ENCODE data around the gene PRKAB1. TPM values are rescaled to one million over a fixed set of nuclear protein-coding genes. Genes with fewer than 3 reads are reported as not detected.
A peak's percentile ranks its signal among the peaks of the same experiment; 100 is the strongest.

Gene PRKAB1
- total RNA-seq, 4 donors from 2014 or later, result 12.6 to 24.0 (median 15.2) TPM

GRCh38 chr12:119659289-119659897, 8.5 kb upstream of the PRKAB1 start:
- intact Hi-C loops (cut with DNase I; ENCODE audit: low total_unique reads), result no loop called here
- no peak overlapping the region for H3K4me3 ChIP-seq (ENCODE audit: low read depth, poor library complexity, severe bottlenecking)
- no peak for TF ChIP-seq POLR2A (IDR thresholded peaks at IDR 0.05)
- no peak for TF ChIP-seq CTCF (IDR thresholded peaks at IDR 0.05)
- DNase-seq (ENCODE audit: low spot score in 2 of 2), result peak in 1 of 2 donors; percentile 14
- WGBS, 2 donors, result 35 to 36% methylated on average over 6 of the region's 6 CpGs

GRCh38 chr12:119660076-119660475, 7.9 kb upstream of the PRKAB1 start:
- no peak overlapping the region for H3K4me3 ChIP-seq (ENCODE audit: low read depth, poor library complexity, severe bottlenecking)
- intact Hi-C loops (cut with DNase I; ENCODE audit: low total_unique reads), result no loop called here

GRCh38 chr12:119661882-119662281, 6.1 kb upstream of the PRKAB1 start:
- TF ChIP-seq CTCF (IDR thresholded peaks at IDR 0.05) (no peak), POLR2A (IDR thresholded peaks at IDR 0.05) (no peak)
- intact Hi-C loops (cut with DNase I; ENCODE audit: low total_unique reads), result no loop called here
- 59 to 61% methylated on average over 4 of the region's 4 CpGs for WGBS, 2 donors
- no peak overlapping the region for H3K4me3 ChIP-seq (ENCODE audit: low read depth, poor library complexity, severe bottlenecking)
- no peak for DNase-seq (ENCODE audit: low spot score in 2 of 2)

More at GRCh38 chr12:119660076-119660475, 7.9 kb upstream of the PRKAB1 start:
- DNase-seq (ENCODE audit: low spot score in 2 of 2), result no peak
- TF ChIP-seq POLR2A (IDR thresholded peaks at IDR 0.05) (no peak), CTCF (IDR thresholded peaks at IDR 0.05) (no peak)
- 68 to 76% methylated on average over 5 of the region's 5 CpGs for WGBS, 2 donors

GRCh38 chr12:119664642-119665041, 3.3 kb upstream of the PRKAB1 start:
- no peak overlapping the region for H3K4me3 ChIP-seq (ENCODE audit: low read depth, poor library complexity, severe bottlenecking)
- no peak for TF ChIP-seq CTCF (IDR thresholded peaks at IDR 0.05)
- TF ChIP-seq POLR2A (IDR thresholded peaks at IDR 0.05), result no peak
- DNase-seq (ENCODE audit: low spot score in 2 of 2), result no peak
- WGBS, 2 donors, result 85 to 88% methylated on average over 1 of the region's 1 CpG
- intact Hi-C loops (cut with DNase I; ENCODE audit: low total_unique reads), result no loop called here

- no peak overlapping the region for H3K4me3 ChIP-seq (ENCODE audit: low read depth, poor library complexity, severe bottlenecking)
- peak in 1 of 2 donors; percentile 80 for DNase-seq (ENCODE audit: low spot score in 2 of 2)
- WGBS, 2 donors, result 82 to 87% methylated on average over 4 of the region's 4 CpGs
- intact Hi-C loops (cut with DNase I; ENCODE audit: low total_unique reads), result no loop called here
- TF ChIP-seq CTCF (IDR thresholded peaks at IDR 0.05) (no peak), POLR2A (IDR thresholded peaks at IDR 0.05) (no peak)
Observed at GRCh38 chr12:119665164-119665929, 2.6 kb upstream of the PRKAB1 start.

Data from lower leg skin (tissue), 4 donors.